Measurements from ENCODE around the gene ENTPD2. TPM values are rescaled to one million over a fixed set of nuclear protein-coding genes. Genes with fewer than 3 reads are reported as not detected.
"Not testable (repeated sequence)": the region's sequence is repeated elsewhere in the genome, so short reads cannot be mapped to it uniquely, and the experiment has no call there.

The ENTPD2 gene
- total RNA-seq, 1 experiment from 2014 or later, result not detected

DNA sequence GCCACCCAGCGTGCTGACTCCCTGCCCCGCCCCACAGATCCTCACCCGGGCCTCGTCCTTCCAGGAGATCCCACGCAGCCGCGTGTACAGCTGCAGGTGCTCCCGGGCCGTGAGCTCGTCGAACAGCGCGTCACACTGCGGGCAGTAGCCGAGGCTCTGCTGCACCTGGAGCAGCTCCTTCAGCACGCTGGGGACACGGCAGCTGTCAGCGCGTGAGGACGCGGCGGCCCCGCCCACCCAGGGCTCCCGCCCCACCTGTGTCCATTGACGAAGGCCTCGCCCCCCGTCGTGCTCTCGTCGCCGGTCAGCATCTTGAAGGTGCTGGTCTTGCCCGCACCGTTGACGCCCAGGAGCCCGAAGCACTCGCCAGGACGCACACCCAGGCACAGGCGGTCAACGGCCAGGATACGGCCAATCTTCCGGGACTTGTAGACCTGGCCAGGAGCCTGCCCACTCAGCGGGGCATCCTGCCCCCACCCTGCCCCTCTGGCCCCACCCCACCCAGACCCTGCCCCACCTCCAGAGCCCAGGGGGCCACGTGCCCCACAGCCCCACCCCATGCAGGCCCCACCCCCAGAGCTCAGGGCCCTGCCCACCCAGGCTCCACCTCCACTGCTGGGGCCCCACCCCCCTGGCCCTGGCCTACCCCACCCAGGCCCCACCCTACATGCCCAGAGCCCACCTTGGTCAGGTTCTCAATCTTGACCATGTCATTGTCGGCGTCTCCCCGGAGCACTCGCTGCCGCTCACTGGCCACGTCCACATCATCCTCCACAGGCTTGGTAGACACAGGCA lies 43.7 kb downstream of the ENTPD2 start:
- Histone ChIP-seq H3K4me3 (ENCODE audit: low read length) (no peak overlapping the region), H3K4me1 (ENCODE audit: low read length) (no peaks in the 10 kb centered on the region), H3K9me2 (replicated peaks; ENCODE audit: insufficient read depth, low read length) (no peaks in the 10 kb centered on the region), H2AFZ (ENCODE audit: low read length) (no peak overlapping the region), H3K4me2 (ENCODE audit: low read depth, low read length, poor library complexity, severe bottlenecking) (no peak overlapping the region), H3K79me2 (ENCODE audit: low read length) (no peaks in the 10 kb centered on the region), H3K9me3 (ENCODE audit: low read length) (no peaks in the 10 kb centered on the region), H3K27ac (ENCODE audit: low read length) (no peak overlapping the region), H4K20me1 (ENCODE audit: insufficient read depth, low read depth, low read length) (no peaks in the 10 kb centered on the region), H3K36me3 (ENCODE audit: insufficient read depth, low read length) (no peaks in the 10 kb centered on the region), H3K27me3 (ENCODE audit: low read length) (no peaks in the 10 kb centered on the region), H3K9ac (ENCODE audit: low read length) (no peak overlapping the region)
- DNase-seq, result no peak

DNA sequence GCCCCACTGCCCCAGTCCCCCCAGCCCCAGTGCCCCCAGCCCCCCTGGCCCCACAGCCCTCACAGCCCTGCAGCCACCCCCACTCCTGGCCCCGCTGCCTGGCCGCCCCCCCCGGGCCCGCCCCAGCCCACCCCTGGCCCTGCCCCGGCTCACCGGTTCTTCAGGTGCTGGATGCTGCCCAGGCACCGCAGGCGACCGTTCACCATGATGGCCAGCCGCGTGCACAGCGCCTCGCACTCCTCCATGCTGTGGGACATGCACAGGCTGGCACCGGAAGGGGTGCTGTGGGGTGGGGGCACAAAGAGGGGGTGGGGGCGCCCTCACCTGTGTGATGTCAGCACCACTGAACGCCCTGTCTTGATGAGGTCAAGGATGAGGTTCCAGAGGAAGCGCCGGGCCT lies 44.6 kb downstream of the ENTPD2 start:
- no peaks in the 10 kb centered on the region for H3K9me2 ChIP-seq (replicated peaks; ENCODE audit: insufficient read depth, low read length)
- no peak overlapping the region for H3K27ac ChIP-seq (ENCODE audit: low read length)
- no peak for DNase-seq
- no peak overlapping the region for H3K9ac ChIP-seq (ENCODE audit: low read length)
- no peaks in the 10 kb centered on the region for H3K9me3 ChIP-seq (ENCODE audit: low read length)
- no peaks in the 10 kb centered on the region for H3K79me2 ChIP-seq (ENCODE audit: low read length)
- no peaks in the 10 kb centered on the region for H3K4me1 ChIP-seq (ENCODE audit: low read length)
- H3K4me3 ChIP-seq (ENCODE audit: low read length), result no peak overlapping the region
- H3K27me3 ChIP-seq (ENCODE audit: low read length), result no peaks in the 10 kb centered on the region
- no peaks in the 10 kb centered on the region for H3K36me3 ChIP-seq (ENCODE audit: insufficient read depth, low read length)
- no peak overlapping the region for H3K4me2 ChIP-seq (ENCODE audit: low read depth, low read length, poor library complexity, severe bottlenecking)
- H2AFZ ChIP-seq (ENCODE audit: low read length), result no peak overlapping the region
- no peaks in the 10 kb centered on the region for H4K20me1 ChIP-seq (ENCODE audit: insufficient read depth, low read depth, low read length)

DNA sequence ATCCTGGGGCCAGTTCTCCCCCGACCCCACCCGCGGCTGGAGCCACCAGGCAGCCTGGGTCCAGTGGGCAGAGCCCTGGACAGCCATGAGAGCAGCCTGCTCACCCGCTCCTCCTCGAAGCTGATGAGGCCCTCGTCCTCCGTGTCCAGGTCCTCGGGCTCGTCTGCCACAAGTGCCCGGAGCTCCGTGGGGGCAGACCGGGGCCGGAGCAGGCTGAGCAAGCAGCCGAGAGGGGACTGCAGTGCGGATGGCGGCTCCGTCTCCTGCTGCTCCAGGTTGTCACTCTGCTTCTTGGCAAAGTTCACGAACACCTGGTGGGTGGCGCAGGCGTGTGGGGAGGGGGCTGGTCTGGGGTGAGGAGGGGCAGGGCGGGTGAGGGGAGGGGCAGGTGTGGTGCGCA lies 45.5 kb downstream of the ENTPD2 start:
- no peaks in the 10 kb centered on the region for H3K36me3 ChIP-seq (ENCODE audit: insufficient read depth, low read length)

DNA sequence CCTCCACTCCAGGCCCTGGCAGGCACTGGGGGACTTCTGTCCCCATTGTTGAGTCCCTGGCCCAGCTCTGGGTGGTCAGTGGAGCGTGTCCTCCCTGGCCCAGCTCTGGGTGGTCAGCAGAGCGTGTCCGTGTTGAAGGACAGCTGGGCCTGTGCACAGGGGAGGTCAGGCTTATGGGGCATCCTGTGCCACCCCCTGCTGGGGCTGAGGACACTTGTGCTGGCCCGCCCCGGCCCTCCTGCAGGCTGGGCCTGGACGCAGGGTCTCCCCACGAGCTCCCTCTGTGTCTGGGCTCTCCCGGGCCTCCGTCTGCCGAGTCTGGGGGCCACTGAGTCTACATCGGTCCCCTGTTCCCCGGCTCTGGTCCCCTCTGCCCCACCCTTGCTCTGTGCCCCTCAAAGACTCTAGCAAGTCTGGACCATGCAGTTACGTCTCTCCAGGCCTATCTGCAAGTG lies 46.0 kb downstream of the ENTPD2 start:
- H3K9ac ChIP-seq (ENCODE audit: low read length), result no peak overlapping the region
- no peak overlapping the region for H2AFZ ChIP-seq (ENCODE audit: low read length)
- H3K79me2 ChIP-seq (ENCODE audit: low read length), result no peaks in the 10 kb centered on the region
- H3K36me3 ChIP-seq (ENCODE audit: insufficient read depth, low read length), result no peaks in the 10 kb centered on the region
- no peaks in the 10 kb centered on the region for H3K27me3 ChIP-seq (ENCODE audit: low read length)
- DNase-seq, result no peak
- H3K4me2 ChIP-seq (ENCODE audit: low read depth, low read length, poor library complexity, severe bottlenecking), result no peak overlapping the region
- H3K4me1 ChIP-seq (ENCODE audit: low read length), result no peaks in the 10 kb centered on the region
- H3K4me3 ChIP-seq (ENCODE audit: low read length), result no peak overlapping the region
- H3K9me2 ChIP-seq (replicated peaks; ENCODE audit: insufficient read depth, low read length), result no peaks in the 10 kb centered on the region
- H3K9me3 ChIP-seq (ENCODE audit: low read length), result no peaks in the 10 kb centered on the region
- H4K20me1 ChIP-seq (ENCODE audit: insufficient read depth, low read depth, low read length), result no peaks in the 10 kb centered on the region
- no peak overlapping the region for H3K27ac ChIP-seq (ENCODE audit: low read length)

More for the DNA sequence above, 45.5 kb downstream of the ENTPD2 start:
- Histone ChIP-seq H3K9me3 (ENCODE audit: low read length) (no peaks in the 10 kb centered on the region), H3K9ac (ENCODE audit: low read length) (no peak overlapping the region), H2AFZ (ENCODE audit: low read length) (no peak overlapping the region), H3K4me2 (ENCODE audit: low read depth, low read length, poor library complexity, severe bottlenecking) (no peak overlapping the region), H3K9me2 (replicated peaks; ENCODE audit: insufficient read depth, low read length) (no peaks in the 10 kb centered on the region), H3K27me3 (ENCODE audit: low read length) (no peaks in the 10 kb centered on the region), H3K27ac (ENCODE audit: low read length) (no peak overlapping the region), H3K4me1 (ENCODE audit: low read length) (no peaks in the 10 kb centered on the region), H3K79me2 (ENCODE audit: low read length) (no peaks in the 10 kb centered on the region), H3K4me3 (ENCODE audit: low read length) (no peak overlapping the region), H4K20me1 (ENCODE audit: insufficient read depth, low read depth, low read length) (no peaks in the 10 kb centered on the region)
- DNase-seq, result no peak

DNA sequence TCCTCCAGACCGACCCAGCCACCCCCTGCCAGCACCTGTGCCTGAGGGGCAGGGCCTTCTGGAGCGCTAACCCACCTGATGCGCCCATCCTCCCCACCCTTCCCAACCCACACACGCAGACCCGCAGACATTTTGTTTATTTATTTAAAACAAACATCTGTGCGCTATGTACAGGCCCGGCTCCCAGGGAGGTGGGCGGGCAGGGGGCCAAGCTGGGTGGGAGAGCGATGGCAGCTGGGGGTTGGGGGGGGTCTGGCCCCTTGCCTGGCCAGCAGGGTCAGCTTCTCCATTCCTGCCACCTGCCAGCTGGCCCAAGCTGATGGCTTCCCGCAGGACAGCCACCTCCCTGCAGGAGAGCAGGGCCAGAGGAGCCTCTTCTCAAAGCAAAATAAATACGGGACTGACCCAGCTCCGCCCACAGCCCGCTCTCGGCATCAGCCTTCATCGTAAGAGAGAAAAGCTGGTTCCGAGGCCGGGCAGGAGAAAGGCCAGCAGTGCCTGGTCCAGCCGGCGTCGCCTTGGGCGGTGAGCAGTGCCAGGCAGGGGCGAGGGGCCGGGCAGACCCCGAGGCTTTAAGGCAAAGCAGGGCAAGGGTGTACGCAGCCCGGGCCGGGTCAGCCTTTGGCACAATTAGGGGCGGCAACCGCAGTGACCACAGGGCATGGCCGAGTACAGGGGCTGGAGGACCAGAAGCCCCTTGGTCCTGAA lies 46.6 kb downstream of the ENTPD2 start:
- Histone ChIP-seq H3K4me1 (ENCODE audit: low read length) (no peaks in the 10 kb centered on the region), H3K9me3 (ENCODE audit: low read length) (no peaks in the 10 kb centered on the region), H3K4me2 (ENCODE audit: low read depth, low read length, poor library complexity, severe bottlenecking) (no peak overlapping the region), H3K9ac (ENCODE audit: low read length) (no peak overlapping the region), H3K9me2 (replicated peaks; ENCODE audit: insufficient read depth, low read length) (no peaks in the 10 kb centered on the region), H3K4me3 (ENCODE audit: low read length) (no peak overlapping the region), H3K27ac (ENCODE audit: low read length) (no peak overlapping the region), H3K27me3 (ENCODE audit: low read length) (no peaks in the 10 kb centered on the region), H3K79me2 (ENCODE audit: low read length) (no peaks in the 10 kb centered on the region), H3K36me3 (ENCODE audit: insufficient read depth, low read length) (no peaks in the 10 kb centered on the region), H2AFZ (ENCODE audit: low read length) (no peak overlapping the region), H4K20me1 (ENCODE audit: insufficient read depth, low read depth, low read length) (no peaks in the 10 kb centered on the region)
- no peak for DNase-seq

DNA sequence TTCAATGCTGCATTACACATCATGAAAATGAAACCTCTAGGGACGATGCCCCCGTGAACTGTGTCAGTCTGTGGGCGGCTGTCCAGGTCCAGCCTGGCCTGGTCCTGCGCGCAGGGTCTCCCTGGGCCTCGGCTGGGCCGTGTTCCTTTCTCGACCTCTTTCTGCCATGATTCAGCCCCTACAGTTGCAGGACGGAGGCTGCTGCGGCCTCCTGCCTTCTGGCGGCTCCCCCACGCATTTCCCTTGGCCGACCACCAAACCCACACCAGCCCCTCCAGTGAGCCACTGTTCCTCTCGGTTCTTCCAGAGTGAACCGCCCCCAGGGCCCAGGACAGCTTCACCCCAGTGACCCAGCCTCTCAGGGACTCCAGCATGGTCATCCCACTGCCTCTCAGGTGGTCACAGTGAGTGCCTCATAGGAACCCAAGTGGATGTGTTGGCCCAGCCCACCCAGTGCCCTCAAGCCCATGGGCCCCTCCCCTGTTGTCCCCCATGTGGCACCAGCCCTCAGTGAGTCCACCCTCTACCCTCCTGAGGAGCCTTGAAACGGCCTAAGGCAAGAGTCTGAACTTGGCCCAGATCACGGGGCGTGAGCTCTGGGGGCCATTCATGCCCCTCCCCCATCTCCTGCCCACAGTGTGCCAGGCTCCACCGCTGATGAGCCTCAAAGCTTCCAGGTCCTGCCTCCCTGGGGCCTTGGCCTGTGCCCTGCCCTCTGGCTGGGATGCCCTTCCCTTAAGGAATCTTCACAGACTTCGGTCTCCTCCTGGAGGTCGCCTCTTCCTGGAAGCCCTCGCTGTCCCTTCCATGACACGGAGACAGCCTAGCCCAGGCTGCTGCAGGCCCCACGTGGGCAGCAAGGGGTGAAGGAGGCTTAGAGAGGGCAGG lies 47.5 kb downstream of the ENTPD2 start:
- DNase-seq, result no peak
- no peak overlapping the region for H3K4me2 ChIP-seq (ENCODE audit: low read depth, low read length, poor library complexity, severe bottlenecking)
- no peaks in the 10 kb centered on the region for H3K4me1 ChIP-seq (ENCODE audit: low read length)

DNA sequence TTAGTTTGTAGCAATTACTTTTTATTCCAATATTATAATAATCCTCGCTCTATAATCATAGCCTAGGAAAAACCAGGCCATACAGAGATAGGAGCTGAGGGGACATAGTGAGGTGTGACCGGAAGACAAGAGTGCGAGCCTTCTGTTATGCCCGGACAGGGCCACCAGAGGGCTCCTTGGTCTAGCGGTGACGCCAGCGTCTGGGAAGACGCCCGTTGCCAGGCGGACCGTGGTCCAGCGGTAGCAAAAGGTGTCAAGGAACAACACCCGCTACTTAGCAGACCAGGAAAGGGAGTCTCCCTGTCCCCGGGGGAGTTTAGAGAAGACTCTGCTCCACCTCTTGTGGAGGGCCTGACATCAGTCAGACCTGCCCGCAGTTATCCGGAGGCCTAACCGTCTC lies 49.6 kb downstream of the ENTPD2 start:
- not testable (repeated sequence) for H4K20me1 ChIP-seq (ENCODE audit: insufficient read depth, low read depth, low read length); H3K9me2 ChIP-seq (replicated peaks; ENCODE audit: insufficient read depth, low read length); H3K4me1 ChIP-seq (ENCODE audit: low read length); DNase-seq; H3K9me3 ChIP-seq (ENCODE audit: low read length); H3K27me3 ChIP-seq (ENCODE audit: low read length); H3K36me3 ChIP-seq (ENCODE audit: insufficient read depth, low read length); H3K79me2 ChIP-seq (ENCODE audit: low read length); H3K9ac ChIP-seq (ENCODE audit: low read length); H3K27ac ChIP-seq (ENCODE audit: low read length); H3K4me3 ChIP-seq (ENCODE audit: low read length); H2AFZ ChIP-seq (ENCODE audit: low read length); H3K4me2 ChIP-seq (ENCODE audit: low read depth, low read length, poor library complexity, severe bottlenecking)

More for the DNA sequence above, 47.5 kb downstream of the ENTPD2 start:
- Histone ChIP-seq H3K9me3 (ENCODE audit: low read length) (no peaks in the 10 kb centered on the region), H3K27ac (ENCODE audit: low read length) (no peak overlapping the region), H3K36me3 (ENCODE audit: insufficient read depth, low read length) (no peaks in the 10 kb centered on the region), H4K20me1 (ENCODE audit: insufficient read depth, low read depth, low read length) (no peaks in the 10 kb centered on the region), H3K27me3 (ENCODE audit: low read length) (no peaks in the 10 kb centered on the region), H3K4me3 (ENCODE audit: low read length) (no peak overlapping the region), H2AFZ (ENCODE audit: low read length) (no peak overlapping the region), H3K9me2 (replicated peaks; ENCODE audit: insufficient read depth, low read length) (no peaks in the 10 kb centered on the region), H3K79me2 (ENCODE audit: low read length) (no peaks in the 10 kb centered on the region), H3K9ac (ENCODE audit: low read length) (no peak overlapping the region)

DNA sequence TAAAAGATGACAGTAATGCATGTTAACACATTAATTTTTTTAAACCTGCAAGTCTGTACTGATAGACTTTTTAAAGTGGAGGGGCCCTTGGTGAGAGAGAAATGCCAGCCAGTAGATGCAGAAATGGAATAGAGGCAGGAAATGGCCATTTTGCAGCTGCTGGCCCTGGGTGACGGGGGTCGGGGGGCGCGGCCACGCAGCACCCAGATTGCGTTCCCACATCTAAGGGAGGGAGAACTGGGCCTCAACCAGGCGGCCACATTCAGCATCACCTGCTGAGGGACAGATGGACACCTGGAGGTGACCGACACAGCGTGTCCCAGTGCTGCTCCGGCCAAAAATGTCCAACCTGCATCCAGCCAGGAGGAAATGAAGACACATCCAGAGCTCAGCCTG lies 51.2 kb downstream of the ENTPD2 start:
- Histone ChIP-seq H4K20me1 (ENCODE audit: insufficient read depth, low read depth, low read length) (no peaks in the 10 kb centered on the region), H3K9me3 (ENCODE audit: low read length) (no peaks in the 10 kb centered on the region), H3K9ac (ENCODE audit: low read length) (no peak overlapping the region), H3K36me3 (ENCODE audit: insufficient read depth, low read length) (no peaks in the 10 kb centered on the region), H3K27me3 (ENCODE audit: low read length) (no peaks in the 10 kb centered on the region), H3K4me3 (ENCODE audit: low read length) (no peak overlapping the region), H3K9me2 (replicated peaks; ENCODE audit: insufficient read depth, low read length) (no peaks in the 10 kb centered on the region), H3K79me2 (ENCODE audit: low read length) (no peaks in the 10 kb centered on the region), H2AFZ (ENCODE audit: low read length) (no peak overlapping the region), H3K27ac (ENCODE audit: low read length) (no peak overlapping the region), H3K4me2 (ENCODE audit: low read depth, low read length, poor library complexity, severe bottlenecking) (no peak overlapping the region), H3K4me1 (ENCODE audit: low read length) (peaks cover 9% of the 10 kb centered on the region)
- DNase-seq, result no peak
